Ishikawa (cell line): ENCODE measurements around the gene SEC24D.

Experiments used
- CEBPB ChIP-seq: IDR thresholded peaks from 2 replicates; pipeline ENCODE4 v1.6.1; 2012
- CREB1 ChIP-seq: IDR thresholded peaks from 2 replicates; pipeline ENCODE4 v1.6.1; 2012; ENCODE audit warnings: low read depth
- EGR1 ChIP-seq: IDR thresholded peaks from 2 replicates; pipeline ENCODE4 v1.6.1; 2012
- EP300 ChIP-seq: IDR thresholded peaks from 2 replicates; pipeline ENCODE4 v1.6.1; 2012; ENCODE audit warnings: borderline replicate concordance
- FOXM1 ChIP-seq: IDR thresholded peaks from 2 replicates; pipeline ENCODE4 v1.6.1; 2012; ENCODE audit warnings: low read depth, borderline replicate concordance
- NFIC ChIP-seq: IDR thresholded peaks from 2 replicates; pipeline ENCODE4 v1.6.1; 2012
- RAD21 ChIP-seq: IDR thresholded peaks from 2 replicates; pipeline ENCODE4 v1.6.1; 2012; ENCODE audit warnings: low read depth
- REST ChIP-seq: IDR thresholded peaks from 2 replicates; pipeline ENCODE4 v1.6.1; 2012; ENCODE audit warnings: low read depth, mild to moderate bottlenecking
- TAF1 ChIP-seq: IDR thresholded peaks from 2 replicates; pipeline ENCODE4 v1.6.1; 2012; ENCODE audit warnings: low read depth, mild to moderate bottlenecking
- TCF12 ChIP-seq: IDR thresholded peaks from 2 replicates; pipeline ENCODE4 v1.6.1; 2012; ENCODE audit warnings: low read depth
- TEAD4 ChIP-seq: IDR thresholded peaks from 2 replicates; pipeline ENCODE4 v1.6.1; 2012
- YY1 ChIP-seq: IDR thresholded peaks from 2 replicates; pipeline ENCODE4 v1.6.1; 2012; ENCODE audit warnings: low read depth
- ZBTB7A ChIP-seq: IDR thresholded peaks from 2 replicates; pipeline ENCODE4 v1.6.1; 2012; ENCODE audit warnings: low read depth
- TF ChIP-seq, protein P1 (sequence below): IDR thresholded peaks from 2 replicates; pipeline ENCODE4 v1.6.1; 2012
- TF ChIP-seq, protein P2 (sequence below): IDR thresholded peaks from 2 replicates; pipeline ENCODE4 v1.6.1; 2012

SEC24D gene

GRCh38 chr4:118834960-118835569 is 861 bp downstream of the SEC24D start:
- TF ChIP-seq RAD21 (no peak), CREB1 (no peak), ZBTB7A (no peak), FOXM1 (no peak), YY1 (no peak), TAF1 (no peak), TCF12 (no peak)
- TF ChIP-seq, protein P1, sequence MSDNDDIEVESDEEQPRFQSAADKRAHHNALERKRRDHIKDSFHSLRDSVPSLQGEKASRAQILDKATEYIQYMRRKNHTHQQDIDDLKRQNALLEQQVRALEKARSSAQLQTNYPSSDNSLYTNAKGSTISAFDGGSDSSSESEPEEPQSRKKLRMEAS, result no peak

DNA sequence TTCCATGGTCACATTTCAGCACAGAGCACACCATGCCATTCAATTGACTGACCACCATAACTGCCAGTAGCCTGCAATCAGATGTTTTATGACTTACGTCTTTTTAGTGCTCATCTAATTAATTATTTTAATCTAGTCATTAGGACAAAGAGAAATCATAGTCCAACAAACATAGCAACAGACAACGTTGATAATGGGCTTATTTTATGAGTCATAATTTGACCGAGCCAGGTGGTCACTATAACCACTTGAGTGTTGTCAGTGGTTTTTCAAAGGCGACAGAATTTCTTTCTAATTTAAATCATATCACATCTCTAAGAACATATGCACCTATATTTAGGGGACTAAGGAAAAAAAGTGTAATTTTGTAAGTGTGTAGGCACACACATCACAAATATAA is 1.9 kb downstream of the SEC24D start:
- TF ChIP-seq NFIC, result no peak
- no peak for TF ChIP-seq RAD21

DNA sequence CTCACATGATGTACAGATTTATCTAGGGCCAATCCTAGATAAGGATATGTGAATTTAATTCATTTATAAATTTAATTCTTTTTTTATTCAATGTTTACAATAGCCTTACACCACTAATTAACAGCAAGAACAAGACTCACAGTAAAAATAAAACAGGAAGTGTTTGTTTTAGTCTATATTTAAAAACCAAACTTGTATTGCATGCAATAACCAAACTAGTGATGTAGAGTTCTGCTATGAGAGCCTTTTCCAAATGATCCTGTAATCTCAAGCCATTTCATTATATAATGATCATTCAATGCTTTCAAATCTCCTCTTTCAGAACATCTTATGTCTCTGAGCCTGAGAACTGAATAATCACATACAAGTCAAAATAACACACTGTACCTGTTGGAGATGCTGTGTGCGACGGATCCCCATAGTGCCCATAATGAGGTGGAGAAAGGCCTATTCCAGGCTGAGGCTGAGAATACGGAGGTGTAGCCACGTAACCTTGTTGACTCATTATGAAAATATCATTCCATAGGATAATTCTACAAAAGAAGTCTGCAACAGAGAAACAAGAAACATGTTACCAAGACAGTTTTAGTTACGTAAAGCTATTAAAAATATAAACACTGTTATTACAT is 2.6 kb downstream of the SEC24D start:
- TF ChIP-seq ZBTB7A, result no peak
- TF ChIP-seq NFIC, result no peak
- no peak for TF ChIP-seq FOXM1
- TF ChIP-seq EGR1, result no peak
- TF ChIP-seq TAF1, result no peak
- no peak for TF ChIP-seq CEBPB
- no peak for TF ChIP-seq RAD21
- TF ChIP-seq, protein P1, result no peak

GRCh38 chr4:118829107-118829506 is 6.8 kb downstream of the SEC24D start:
- TF ChIP-seq TCF12, result no peak
- TF ChIP-seq, protein P1, result no peak
- no peak for TF ChIP-seq FOXM1
- no peak for TF ChIP-seq CREB1
- no peak for TF ChIP-seq CEBPB
- no peak for TF ChIP-seq EGR1
- TF ChIP-seq, protein P2, sequence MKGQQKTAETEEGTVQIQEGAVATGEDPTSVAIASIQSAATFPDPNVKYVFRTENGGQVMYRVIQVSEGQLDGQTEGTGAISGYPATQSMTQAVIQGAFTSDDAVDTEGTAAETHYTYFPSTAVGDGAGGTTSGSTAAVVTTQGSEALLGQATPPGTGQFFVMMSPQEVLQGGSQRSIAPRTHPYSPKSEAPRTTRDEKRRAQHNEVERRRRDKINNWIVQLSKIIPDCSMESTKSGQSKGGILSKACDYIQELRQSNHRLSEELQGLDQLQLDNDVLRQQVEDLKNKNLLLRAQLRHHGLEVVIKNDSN, result no peak
- no peak for TF ChIP-seq ZBTB7A
- no peak for TF ChIP-seq EP300

DNA sequence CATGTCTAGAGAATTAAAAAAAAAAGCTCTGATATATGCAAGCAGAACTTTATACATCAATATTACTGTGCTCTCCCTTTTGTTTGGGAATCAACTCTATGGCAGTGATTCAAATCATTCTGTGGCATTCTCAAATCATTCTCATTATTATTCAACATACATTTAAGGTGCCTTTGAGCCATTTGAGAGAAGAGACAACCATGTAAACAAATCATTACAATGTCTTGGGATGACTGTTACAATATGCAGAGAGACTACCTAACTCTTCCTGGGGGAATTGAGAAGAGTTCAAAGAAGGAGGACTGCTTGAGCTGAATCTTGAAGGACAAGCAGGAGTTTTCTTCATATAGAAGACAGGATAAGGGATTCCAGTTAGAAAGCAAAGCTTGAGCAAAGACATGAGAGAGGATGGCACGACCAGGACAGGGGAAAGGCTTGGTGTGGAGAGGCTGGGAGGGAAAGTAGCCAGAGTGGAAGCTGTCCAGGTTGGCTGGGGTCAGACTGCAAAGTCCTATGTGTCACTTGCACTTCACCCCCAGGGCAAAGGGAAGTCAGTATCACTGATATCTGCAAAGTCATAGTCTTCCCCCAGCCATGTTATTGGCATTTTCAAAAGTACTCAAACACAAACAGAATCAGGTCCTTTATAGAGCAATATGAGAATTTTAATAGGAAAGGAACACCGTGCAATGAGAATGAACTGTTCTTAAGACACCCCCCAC is 9.0 kb downstream of the SEC24D start:
- no peak for TF ChIP-seq RAD21
- TF ChIP-seq EGR1, result no peak
- TF ChIP-seq TAF1, result no peak
- no peak for TF ChIP-seq EP300
- no peak for TF ChIP-seq TEAD4
- TF ChIP-seq CREB1, result no peak
- TF ChIP-seq, protein P2, result no peak

- TF ChIP-seq TEAD4, result no peak
- TF ChIP-seq ZBTB7A, result no peak
- TF ChIP-seq, protein P1, result no peak
- no peak for TF ChIP-seq YY1
- TF ChIP-seq FOXM1, result no peak
- TF ChIP-seq TCF12, result no peak
- no peak for TF ChIP-seq TAF1
- TF ChIP-seq, protein P2, result no peak
- TF ChIP-seq EGR1, result no peak
- no peak for TF ChIP-seq CREB1
- TF ChIP-seq RAD21, result no peak
- no peak for TF ChIP-seq EP300
- no peak for TF ChIP-seq NFIC
- no peak for TF ChIP-seq CEBPB
- no peak for TF ChIP-seq REST
Observed at GRCh38 chr4:118825799-118826198, 10.1 kb downstream of the SEC24D start.
